Measurements from ENCODE around the gene FAM53A.

FAM53A gene, protein sequence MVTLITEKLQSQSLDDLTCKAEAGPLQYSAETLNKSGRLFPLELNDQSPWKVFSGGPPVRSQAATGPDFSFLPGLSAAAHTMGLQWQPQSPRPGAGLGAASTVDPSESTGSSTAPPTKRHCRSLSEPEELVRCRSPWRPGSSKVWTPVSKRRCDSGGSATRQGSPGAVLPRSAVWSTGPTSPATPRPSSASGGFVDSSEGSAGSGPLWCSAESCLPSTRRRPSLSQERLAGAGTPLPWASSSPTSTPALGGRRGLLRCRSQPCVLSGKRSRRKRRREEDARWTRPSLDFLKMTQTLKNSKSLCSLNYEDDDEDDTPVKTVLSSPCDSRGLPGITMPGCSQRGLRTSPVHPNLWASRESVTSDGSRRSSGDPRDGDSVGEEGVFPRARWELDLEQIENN

GRCh38 chr4:1683736-1684505, at the start of gene FAM53A:
Gene FAM53A (minus strand): TSS chr4:1684313. CDS start chr4:1668741, 15,572 bp downstream.
- peak; percentile 73 for DNase-seq (ENCODE audit: low read depth)

DNA sequence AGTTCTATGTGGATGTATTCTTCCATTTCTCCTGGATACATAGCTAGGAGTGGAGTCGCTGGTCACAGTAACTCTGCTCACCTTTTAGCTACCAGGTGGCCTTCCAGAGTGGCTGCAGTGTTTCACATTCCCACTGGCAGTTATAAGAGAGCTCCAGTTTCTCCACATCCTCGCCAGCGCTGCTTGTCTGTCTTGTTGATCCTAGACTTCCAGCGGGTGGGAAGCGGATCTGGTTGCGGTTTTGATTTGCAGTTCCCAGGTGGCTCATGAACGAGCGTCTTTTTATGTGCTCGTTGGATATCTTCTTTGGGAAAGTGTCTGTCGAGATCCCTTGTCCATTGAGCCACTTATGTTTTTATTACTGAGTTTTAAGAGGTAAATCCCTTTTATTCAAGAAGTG, 48.8 kb upstream of the FAM53A start:
- no peak for DNase-seq (ENCODE audit: low read depth)

DNA sequence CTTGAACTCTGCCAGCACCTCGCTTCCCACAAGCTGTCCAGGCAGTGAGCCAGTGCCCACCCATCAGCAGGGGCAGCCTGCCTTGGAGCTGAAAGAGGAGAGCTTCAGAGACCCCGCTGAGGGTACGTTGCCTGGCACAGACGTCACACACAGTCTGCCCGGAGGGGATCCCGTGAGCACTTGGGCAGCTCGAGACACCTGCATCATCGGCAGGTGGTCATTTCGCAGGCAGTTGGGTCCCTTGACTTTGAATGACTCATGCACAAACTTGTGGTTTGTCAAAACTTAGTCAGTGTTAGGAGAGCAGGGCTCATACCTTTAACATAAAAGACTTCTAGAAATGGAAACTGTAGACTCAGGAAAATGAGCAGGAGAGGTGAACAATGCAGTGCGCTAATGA, 47.1 kb upstream of the FAM53A start:
- no peak for DNase-seq (ENCODE audit: low read depth)

DNA sequence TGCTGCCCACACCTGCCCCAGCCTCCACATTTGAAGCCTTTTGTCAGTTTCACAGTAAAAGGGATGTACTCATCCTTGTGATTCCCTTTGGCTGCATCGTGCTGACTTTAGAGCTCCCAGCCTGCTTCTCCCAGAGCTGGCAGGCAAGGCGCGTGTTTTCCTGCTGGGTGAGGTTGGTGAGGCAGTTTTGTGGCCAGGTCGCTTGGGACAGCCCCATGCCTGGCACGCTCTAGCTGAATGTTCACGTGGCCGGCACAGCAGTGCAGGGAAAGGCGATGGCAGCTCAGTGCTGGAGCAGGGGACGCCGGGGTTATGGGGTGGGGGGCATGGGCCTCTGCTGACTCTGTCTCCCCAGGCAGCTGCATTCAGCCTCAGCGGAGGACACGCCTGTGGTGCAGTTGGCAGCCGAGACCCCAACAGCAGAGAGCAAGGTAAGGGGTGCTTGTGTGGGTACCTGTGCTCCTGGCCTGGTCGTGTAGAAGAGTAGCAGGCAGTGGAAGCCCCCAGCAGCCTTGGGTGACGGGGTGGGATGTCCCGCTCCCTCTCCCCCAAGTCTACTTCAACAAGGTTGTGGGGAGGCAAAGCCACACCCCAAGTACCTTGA, 46.5 kb upstream of the FAM53A start:
- DNase-seq (ENCODE audit: low read depth) = no peak

GRCh38 chr4:1728061-1728980, 44.2 kb upstream of the FAM53A start:
- no peak for DNase-seq (ENCODE audit: low read depth)

GRCh38 chr4:1727117-1728031, 43.3 kb upstream of the FAM53A start:
- DNase-seq (ENCODE audit: low read depth) = no peak

DNA sequence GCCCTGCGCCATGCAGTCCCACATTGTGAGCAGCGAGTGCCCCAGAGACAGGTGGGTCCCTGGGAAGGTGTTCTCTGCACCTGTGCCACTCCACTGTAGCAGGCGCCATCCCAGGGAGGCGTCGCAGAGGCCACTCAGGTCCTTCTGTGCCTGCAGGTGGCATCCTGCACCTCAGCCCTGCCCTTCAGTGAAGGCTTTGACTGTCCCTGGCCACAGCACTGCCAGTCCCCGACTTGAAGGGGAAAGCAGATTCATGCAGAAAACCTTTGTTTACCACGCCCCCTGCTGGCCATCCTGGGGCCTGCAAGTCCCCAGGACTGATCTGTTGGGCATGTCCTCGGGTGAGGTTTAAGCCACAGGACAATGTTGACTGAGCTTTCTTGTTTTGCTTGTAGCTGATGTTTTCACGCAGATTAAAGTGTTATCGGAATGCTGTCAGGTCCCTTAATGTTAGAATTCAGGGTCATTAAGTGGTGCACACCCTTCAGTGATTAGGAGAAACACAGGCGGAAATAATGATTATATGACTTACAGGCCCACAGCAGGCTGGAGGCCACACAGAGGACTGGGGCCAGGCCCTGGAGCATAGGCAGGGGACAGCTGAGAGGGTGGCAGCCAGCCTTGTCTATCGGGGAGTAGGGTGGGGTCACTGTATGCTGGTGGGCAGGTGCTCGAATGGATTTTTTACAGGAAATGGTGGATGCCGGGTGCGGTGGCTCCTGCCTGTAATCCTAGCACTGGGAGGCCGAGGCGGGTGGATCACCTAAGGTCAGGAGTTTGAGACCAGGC, 42.2 kb upstream of the FAM53A start:
- DNase-seq (ENCODE audit: low read depth) = peak; percentile 58

DNA sequence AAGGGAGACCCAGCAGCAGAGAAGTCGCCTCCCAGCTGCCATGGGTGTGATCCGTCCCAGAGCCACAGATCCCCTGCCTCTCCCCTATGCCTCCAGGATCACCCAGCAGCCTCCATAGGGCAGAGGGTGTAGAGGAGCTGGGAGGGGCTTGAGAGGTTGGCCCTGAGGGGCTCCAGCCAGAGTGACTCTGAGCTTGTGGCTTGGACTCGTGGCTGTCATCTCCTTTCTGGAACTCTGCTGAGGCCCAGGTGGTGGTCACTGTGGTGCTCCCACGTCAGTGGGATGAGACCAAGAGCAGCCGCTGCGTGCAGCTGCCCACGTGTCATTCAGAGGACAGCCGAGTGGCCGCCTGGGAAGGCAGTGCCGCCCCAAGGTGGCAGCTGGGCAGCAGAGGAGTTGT, 41.4 kb upstream of the FAM53A start:
- DNase-seq (ENCODE audit: low read depth) = no peak

GRCh38 chr4:1723131-1723801, 39.2 kb upstream of the FAM53A start:
- DNase-seq (ENCODE audit: low read depth) = no peak

- no peak for DNase-seq (ENCODE audit: low read depth)
These were observed 38.5 kb upstream of the FAM53A start for GRCh38 chr4:1722551-1723118.

DNA sequence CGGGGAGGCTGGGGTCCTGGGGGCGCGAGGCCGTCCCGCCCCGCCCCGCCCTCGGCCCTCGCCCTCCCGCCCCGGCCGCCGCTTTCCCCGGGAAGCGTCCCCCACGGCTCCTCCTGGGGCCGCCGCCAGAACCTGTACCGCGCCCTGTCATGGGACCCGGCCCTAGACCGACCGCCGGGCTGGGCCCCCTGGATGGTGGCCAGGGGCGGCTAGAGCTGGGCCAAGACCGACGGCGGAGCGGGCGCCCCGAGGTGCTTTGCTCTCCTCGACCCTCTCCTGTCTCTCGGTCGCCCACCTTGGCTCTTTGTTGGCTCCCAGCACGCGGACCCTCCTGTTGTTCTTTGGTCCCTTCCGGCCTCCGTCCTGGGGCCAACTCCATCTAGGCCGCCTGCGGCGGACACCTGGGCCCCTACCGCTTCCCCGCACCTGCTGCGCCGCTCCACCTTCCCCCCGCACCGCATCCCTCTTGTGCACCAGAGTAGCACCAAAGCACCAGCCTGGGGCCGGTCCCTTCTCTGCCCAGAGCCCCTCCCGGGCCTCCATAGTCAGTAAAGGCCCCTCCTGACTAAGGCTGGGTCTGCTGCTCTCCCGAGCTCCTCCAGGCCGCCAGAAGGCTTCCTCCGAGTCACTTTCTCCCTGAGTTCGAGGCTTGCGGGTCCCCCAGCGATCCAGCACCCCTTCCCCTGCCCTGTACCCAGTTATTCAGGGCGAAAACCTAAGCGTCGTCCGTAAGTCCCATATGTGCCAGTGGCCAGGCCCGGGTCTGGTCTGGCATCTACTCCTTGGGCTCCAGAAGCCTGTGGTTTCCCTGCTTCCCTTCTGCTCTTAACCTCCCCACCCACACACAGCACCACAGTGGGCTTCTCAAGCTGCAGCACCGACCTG, 37.8 kb upstream of the FAM53A start:
- no peak for DNase-seq (ENCODE audit: low read depth)

DNA sequence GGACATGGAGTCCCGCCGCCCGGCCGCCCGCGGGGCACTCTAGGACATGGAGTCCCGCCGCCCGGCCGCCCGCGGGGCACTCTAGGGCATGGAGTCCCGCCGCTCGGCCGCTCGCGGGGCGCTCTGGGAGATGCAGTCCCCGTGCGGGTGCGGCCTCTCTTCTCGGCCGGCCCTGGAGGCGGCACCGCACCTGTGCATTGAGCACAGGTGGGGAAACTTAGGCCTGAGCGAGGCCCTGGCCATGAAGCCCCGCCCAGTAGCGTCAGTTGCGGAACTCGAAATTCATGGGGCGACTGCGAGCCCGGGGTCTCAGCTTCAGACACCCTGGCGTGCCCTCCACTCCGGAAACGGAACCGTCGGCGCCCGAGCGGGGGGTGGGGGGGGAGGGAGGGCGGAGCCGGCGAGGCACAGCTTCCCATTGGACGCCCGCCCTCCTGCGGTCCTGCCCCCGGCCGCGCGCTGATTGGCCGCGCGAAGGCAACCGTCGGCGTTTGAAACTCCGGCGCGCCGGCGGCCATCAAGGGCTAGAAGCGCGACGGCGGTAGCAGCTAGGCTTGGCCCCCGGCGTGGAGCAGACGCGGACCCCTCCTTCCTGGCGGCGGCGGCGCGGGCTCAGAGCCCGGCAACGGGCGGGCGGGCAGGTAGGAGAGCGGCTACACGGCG, 37.0 kb upstream of the FAM53A start, which contains the start of the genes TACC3 and TMEM129:
Gene TACC3 (plus strand): TSS at position 519 of the 663 bp plus-strand sequence. CDS start 1,901 bp downstream, outside the sequence.
Gene TMEM129 (minus strand): TSS at position 321 of the 663 bp plus-strand sequence. CDS start 486 bp downstream, outside the sequence.
- peak; percentile 74 for DNase-seq (ENCODE audit: low read depth)

- DNase-seq (ENCODE audit: low read depth) = no peak
These were observed 36.3 kb upstream of the FAM53A start for GRCh38 chr4:1720163-1720983.

DNA sequence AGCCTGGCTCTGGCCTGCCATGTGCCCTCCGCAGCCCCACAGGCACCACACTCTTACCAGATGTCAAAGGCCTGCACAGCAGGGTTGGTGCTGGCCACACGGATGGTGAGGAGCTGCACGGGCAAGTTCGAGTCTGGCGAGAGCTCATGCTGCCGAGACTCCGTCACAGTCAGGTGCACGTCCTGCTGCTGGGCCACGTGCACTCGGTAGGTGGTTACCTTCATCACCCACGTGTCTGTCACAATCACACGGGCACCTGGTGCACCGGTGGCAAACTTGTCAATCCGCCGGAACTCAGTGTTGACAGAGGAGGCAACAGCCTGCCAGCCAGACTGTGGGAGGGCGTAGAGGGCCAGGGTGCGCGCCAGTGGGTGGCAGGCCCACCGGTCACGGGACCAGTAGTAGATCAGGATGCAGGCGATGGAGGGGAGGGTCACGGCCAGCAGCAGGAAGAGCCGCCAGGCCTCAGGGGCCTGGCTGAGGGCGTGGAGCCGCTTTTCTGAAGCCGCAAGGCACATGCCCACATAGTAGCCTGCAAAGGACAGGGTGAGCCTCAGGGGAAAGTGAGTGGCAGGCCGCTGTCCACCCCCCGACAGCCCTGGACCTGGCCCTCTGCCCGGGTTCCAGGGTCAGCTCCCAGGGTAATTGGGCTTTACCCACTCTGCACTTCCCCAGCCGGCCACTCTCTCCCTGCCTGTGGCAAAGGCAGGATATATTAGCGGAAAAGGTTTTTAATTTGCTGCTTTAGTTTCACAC, 34.2 kb upstream of the FAM53A start:
- DNase-seq (ENCODE audit: low read depth) = no peak
